ENCODE results near the gene GADL1.

The GADL1 gene

GRCh38 chr3:30700702-30701321, 193.6 kb downstream of the GADL1 start:
- in situ Hi-C loops (cut with MboI; ENCODE audit: low sequenced_read_pairs), result no loop called here

DNA sequence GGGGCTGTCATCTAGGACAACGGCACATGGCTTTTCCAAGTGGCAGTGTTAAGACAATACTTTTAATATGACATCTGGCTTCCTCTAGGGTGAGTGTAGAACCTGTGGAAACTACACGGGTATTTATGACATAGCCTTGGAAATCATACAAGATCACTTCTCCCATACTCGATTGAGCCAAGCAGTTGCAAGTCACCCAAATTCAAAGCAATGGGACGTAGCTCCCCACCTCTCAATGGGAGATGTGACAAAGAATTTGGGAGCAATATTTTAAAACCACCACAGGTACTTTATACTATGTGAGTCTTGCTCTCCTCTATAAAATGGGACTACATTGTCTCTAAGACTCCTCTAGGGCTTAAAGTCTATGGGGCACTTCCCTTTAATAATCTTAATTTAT, 194.5 kb downstream of the GADL1 start:
- in situ Hi-C loops (cut with MboI; ENCODE audit: low sequenced_read_pairs), result no loop called here

DNA sequence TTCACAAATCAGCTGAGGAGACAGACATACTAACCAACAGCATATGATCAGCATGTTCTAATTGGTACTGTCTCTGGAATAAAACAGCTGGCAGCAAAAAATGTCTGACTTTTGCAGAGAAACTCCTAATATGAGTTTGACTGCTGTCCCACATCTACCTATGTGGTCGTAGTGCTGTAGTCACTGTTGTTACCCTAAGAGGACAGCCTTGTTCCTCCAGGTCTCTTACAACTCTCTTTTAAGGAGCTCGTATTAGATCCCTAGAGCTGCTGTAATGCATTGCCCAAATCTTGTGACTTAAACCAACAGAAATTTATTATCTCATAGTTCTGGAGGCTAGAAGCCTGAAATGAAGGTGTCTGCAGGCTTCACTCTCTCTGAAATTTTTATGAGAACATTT, 195.9 kb downstream of the GADL1 start:
- in situ Hi-C loops (cut with MboI; ENCODE audit: low sequenced_read_pairs), result no loop called here

DNA sequence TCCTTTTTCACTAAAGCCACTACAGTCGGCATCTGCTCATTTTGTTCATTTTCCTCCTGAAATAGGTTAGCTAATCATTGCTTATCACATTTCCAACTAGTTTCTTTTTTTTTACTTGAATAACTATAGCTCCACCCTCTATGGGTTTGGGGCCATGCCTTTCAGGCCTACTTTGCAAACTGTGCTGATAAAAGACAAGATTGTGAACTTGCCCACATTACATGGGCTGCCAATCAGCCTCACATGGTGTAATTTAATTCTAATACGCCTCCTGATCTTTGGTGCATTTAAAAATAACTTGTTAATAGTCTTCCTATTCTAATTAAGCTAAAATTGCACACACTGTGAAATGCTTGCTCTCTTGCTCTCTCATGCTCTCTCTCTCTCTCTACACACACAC, 197.6 kb downstream of the GADL1 start:
- in situ Hi-C loops (cut with MboI; ENCODE audit: low sequenced_read_pairs), result no loop called here

DNA sequence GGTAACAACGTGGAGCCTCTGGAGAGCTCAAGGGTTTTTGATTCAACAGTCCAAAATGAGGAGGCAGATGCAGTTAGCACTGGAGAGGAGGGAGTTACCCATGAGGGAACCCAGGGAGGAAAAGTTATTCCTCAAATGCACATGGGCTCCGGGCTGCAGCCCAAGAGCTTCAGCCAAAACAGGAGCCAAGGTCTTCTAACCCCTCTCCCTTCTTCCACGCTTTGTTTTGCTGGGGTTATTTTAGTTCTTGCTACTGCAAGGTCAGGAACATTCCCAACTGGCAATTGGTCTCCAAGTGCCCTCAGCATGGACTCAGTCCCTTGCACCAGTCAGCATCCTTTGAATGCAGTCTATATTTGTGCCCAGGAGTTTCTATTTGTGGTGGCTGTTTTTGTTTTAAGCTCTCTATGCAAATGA, 198.1 kb downstream of the GADL1 start:
- in situ Hi-C loops (cut with MboI; ENCODE audit: low sequenced_read_pairs), result no loop called here

GRCh38 chr3:30695302-30696061, 199.0 kb downstream of the GADL1 start:
- in situ Hi-C loops (cut with MboI; ENCODE audit: low sequenced_read_pairs), result no loop called here

- in situ Hi-C loops (cut with MboI; ENCODE audit: low sequenced_read_pairs), result no loop called here
These were observed 199.8 kb downstream of the GADL1 start for GRCh38 chr3:30694668-30695067.

GRCh38 chr3:30694148-30694547, 200.3 kb downstream of the GADL1 start:
- in situ Hi-C loops (cut with MboI; ENCODE audit: low sequenced_read_pairs), result no loop called here

- in situ Hi-C loops (cut with MboI; ENCODE audit: low sequenced_read_pairs), result no loop called here
These were observed 200.9 kb downstream of the GADL1 start for GRCh38 chr3:30693470-30694120.

DNA sequence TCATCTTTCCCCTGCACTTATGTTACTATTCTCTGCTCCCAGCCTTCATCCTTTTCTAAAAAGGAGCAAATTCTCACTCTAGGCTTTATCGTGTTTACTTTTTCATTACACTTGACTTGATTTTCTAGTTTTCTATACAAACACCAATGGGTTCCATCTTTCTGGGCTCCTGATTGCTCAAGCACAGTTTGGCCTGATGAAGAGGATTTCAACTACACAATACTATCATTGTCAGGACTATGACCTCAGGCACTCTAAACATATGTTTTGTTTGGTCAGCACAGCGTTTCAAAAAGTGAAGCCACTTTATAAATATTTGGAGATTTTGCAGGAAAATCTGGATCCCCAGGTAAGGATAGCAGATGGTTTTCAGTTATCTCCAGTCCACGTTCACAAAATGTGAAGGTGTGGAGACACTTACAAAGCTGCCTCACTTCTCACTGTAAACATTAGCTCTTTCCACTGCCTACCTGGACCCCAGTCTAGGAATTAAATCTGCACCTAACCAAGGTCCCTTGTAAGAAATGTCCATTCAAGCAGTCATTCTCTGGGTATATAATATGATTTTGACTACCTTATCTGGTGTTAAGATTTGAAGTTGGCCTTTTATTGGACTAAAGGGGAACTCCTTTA, 201.8 kb downstream of the GADL1 start:
- in situ Hi-C loops (cut with MboI; ENCODE audit: low sequenced_read_pairs), result no loop called here

- in situ Hi-C loops (cut with MboI; ENCODE audit: low sequenced_read_pairs), result no loop called here
These were observed 202.5 kb downstream of the GADL1 start for GRCh38 chr3:30691944-30692343.

DNA sequence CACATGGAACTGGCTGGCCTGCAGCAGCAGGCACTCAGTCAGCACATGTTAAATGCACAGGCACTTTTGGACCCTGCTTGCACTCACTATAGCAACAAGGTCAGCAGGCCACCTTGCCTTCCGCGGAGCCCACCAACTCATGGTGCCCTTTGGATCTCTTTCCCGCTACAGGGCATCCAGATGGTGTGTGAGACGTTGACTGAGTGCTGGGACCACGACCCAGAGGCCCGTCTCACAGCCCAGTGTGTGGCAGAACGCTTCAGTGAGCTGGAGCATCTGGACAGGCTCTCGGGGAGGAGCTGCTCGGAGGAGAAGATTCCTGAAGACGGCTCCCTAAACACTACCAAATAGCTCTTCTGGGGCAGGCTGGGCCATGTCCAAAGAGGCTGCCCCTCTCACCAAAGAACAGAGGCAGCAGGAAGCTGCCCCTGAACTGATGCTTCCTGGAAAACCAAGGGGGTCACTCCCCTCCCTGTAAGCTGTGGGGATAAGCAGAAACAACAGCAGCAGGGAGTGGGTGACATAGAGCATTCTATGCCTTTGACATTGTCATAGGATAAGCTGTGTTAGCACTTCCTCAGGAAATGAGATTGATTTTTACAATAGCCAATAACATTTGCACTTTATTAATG, 203.1 kb downstream of the GADL1 start:
- in situ Hi-C loops (cut with MboI; ENCODE audit: low sequenced_read_pairs), result no loop called here

DNA sequence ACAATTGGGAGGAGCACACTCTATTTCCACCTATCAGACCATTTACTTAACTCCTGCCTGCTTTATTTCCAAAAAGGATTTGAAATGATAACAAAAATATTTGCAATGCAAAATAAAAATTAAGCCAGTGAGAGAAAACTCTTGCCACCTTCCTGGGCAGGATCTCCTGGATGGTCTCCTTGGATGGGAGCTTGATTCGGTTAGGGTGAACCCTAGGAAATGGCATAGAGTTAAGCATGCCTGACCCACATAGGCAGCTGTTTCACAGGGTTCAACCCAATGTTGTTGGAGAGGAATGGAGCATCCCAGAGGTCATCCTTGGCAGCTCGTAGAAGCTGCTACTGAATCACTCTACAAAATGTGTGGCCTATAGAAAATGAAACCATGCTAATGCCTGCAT, 204.3 kb downstream of the GADL1 start:
- in situ Hi-C loops (cut with MboI; ENCODE audit: low sequenced_read_pairs), result no loop called here

GRCh38 chr3:30688776-30689641, 205.5 kb downstream of the GADL1 start:
- in situ Hi-C loops (cut with MboI; ENCODE audit: low sequenced_read_pairs), result no loop called here

DNA sequence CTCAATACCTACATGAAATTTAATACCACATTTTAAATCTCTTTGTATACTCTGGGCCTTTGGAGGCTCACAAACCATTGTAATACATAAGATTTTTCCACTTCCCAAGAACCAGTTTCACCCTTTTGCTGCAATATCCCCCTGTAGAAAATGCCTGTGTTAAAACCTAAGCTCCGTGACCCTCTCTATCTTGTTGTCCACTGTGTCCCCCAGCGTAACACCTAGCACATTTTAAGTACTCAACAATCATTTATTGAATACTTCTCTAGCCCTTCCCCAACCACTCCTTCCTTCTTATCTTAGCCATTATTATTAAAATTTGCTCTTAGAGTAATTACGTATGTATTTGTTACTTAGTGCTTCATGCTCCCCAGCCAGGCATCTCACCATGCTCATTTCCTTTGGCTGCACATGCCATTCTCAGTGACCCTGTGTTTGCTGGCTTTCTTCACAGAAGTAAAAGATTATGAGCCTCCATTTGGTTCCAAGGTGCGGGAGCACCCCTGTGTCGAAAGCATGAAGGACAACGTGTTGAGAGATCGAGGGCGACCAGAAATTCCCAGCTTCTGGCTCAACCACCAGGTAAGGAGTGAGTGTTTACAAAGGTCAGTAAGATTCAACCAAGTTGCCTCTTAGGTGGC, 206.4 kb downstream of the GADL1 start:
- in situ Hi-C loops (cut with MboI; ENCODE audit: low sequenced_read_pairs), result no loop called here

DNA sequence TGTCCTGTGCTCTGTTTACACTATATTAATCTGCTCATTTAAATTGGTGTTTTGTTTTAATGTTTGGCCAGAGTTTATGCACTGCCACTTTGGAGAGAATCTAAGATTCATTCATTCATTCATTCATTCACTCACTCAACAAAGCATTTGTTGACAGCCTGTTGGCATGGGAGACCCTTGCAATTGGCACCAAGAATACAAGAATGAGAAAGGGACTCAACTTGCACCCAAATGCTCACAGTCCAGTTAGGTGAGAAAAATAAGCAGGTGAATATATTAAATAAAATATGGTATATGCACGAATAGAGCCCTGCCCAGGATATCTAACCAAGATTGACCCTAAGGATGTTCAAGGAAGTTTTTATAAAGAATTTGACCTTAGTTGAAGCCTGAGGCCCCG, 207.7 kb downstream of the GADL1 start:
- in situ Hi-C loops (cut with MboI; ENCODE audit: low sequenced_read_pairs), result no loop called here

GRCh38 chr3:30686176-30686575, 208.3 kb downstream of the GADL1 start:
- in situ Hi-C loops (cut with MboI; ENCODE audit: low sequenced_read_pairs), result no loop called here

- in situ Hi-C loops (cut with MboI; ENCODE audit: low sequenced_read_pairs), result no loop called here
These were observed 209.2 kb downstream of the GADL1 start for GRCh38 chr3:30685267-30685667.

DNA sequence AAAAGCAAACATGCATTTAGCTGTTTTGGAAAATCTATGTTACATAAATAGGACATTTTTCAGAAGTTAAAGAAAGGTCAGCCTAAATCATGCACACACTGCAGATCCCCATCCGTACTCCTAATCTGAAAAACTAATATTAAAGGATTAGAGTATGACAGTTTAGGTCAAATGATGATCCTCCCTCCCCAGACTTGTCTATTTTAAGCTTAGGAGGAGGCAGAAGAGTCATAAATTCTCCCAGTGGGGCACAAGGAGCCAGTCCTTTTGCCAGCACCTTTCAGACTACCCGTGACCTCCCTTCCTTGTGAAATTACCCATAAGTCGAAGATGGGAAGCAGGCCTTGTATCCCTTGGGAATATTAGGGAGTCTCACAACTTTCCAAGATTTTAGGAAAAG, 210.1 kb downstream of the GADL1 start:
- in situ Hi-C loops (cut with MboI; ENCODE audit: low sequenced_read_pairs), result no loop called here

GRCh38 chr3:30683769-30684168, 210.7 kb downstream of the GADL1 start:
- in situ Hi-C loops (cut with MboI; ENCODE audit: low sequenced_read_pairs), result no loop called here
